T-helper 1 cell (primary cell): ENCODE measurements around the gene DMRTC1.
"Not testable (repeated sequence)": the region's sequence is repeated elsewhere in the genome, so short reads cannot be mapped to it uniquely, and the experiment has no call there.

Experiments used
- DNase-seq, 5 donors: peaks; one replicate each; pipeline ENCODE4 v3.0.0-alpha.2; 2012 to 2020
- total RNA-seq, 4 donors: gene quantifications; one replicate each; lab custom pipeline; 2026; lab: John Stamatoyannopoulos, UW

The DMRTC1 gene, protein sequence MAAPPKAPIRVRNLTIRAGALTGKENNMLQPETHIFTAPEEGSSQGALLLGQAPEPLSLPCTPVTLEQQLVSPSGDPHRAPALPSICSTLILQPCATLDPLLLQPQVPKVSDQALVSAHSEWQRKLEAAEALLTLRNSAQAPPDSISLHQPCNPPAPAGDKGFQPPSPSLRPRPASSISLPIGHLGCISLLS
- 0 reads per million in 4 donors for total RNA-seq

DNA sequence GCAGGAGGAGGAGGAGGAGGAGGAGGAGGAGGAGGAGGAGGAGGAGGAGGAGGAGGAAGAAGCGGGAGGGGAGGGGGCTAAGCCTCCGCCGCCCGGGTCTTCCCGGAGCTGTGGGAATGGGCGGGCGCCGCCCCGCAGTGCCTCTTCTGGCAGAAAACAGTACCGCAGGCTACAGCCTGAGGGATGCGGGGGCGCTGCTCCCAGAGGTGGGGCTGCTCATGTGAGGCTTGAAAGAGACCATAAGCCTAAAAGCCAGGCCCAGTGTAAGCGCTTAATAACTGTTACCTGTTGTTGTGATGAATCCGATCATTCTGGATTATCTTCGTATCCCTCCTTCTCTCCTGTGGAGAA is at the start of gene DMRTC1:
Gene DMRTC1, minus strand, starts transcription at position 19 of the 351 bp plus-strand sequence. CDS start 68,143 bp downstream, outside the sequence.
- DNase-seq = not testable (repeated sequence)

DNA sequence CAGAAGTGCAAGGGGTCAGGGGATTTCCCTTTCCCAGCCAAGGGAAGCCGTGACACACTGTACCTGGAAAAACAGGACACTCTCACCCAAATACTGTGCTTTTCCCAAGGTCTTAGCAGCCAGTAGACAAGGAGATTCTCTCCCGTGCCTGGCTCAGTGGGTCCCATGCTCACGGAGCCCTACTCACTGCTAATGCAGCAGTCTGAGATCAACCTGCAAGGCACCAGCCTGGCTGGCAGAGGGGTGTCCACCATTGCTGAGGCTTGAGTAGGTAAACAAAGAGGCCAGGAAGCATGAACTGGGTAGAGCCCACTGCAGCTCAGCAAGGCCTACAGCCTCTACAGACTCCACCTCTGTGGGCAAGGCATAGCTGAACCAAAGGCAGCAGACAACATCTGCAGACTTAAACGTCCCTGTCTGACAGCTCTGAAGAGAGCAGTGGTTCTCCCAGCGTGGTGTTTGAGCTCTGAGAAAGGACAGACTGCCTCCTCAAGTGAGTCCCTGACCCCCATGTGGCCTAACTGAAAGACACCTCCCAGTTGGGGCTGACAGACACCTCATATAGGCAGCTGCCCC is 37.3 kb upstream of the DMRTC1 start:
- DNase-seq = not testable (repeated sequence)

DNA sequence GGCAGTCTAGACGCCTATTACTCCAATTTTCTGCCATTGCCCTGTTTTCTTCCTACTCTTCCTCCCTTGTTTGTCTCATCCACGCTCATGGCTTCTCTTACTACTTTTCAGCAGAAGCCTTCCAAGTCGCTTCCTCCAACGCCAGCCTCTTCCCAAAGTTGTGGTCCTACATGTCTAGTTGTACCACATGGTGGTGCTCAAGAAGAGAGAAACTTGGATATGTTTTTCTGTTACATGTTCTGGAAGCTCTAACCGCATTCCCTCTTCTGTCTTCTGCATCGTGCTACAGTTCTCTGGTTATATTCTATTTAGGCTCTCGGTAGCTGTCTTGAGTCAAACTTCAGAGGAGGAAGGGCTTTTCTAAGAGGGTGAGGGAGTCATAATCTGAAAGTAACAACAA is 31.2 kb upstream of the DMRTC1 start:
- DNase-seq = not testable (repeated sequence)

DNA sequence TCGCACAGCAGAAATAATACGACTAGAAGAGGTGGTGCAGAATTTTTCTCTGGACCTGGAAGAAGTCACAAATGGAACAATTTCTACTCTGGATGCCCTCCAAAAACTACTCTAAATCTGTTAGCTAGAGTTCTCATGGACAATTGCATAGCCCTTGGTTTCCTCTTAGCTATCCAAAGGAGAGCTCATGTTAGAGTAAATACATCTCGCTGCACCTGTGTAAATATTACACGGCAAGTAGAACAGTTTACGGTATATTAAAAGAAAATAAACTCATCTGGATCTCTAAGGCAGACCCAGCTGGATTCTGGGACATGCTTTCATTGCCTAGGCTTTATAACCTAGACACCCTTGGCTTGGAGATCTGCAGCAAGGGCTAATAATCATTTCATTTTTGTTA is 28.2 kb upstream of the DMRTC1 start:
- DNase-seq = not testable (repeated sequence)

DNA sequence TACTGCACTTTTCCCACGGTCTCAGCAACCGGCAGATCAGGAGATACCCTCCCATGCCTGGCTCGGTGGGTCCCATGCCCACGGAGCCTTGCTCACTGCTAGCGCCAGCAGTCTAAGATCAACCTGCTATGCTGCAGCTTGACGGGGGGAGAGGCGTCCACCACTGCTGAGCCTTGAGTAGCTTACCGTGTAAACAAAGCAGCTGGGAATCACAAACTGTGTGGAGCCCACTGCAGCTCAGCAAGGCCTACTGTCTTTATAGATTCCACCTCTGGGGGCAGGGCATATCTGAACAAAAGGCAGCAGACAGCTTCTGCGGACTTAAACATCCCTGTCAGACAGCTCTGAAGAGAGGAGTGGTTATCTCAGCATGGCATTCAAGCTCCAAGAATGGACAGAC is 16.3 kb upstream of the DMRTC1 start:
- not testable (repeated sequence) for DNase-seq

DNA sequence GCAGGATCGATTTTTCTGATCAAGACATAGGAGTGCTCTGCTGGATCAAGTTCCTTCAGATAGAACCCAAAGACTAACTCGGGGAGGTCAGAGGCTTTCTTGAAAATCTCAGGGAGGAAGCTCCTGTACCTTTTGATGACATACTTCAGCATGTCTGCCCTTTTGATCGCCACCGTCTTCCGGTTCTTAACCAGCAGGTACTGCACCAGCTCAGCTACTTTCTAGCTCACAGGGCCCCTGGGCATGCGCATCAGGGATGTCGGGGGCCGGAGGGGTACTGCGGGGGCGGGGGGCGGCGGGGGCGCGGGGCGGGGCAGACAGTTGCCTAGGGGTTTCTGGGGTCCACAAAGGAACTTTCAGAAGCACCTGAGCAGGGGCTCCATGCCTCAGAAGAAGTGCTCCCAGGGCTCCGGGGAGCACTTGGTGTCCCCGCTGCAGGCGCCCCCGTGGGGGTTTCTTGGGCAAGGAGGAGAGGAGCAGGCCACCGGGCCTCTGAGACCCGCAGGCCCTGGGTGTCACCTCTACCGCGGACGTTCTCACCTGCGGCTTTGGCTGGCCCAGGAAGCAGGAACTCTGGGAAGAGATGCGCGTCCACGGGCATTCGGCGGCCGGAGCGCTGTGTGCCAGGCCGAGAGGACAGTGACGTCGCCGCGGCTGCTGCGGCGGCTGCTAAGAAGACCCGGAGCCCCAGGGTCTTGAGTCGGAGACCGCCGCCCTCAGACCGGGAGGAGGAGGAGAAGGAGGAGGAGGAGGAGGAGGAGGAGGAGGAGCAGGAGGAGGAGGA is 410 bp downstream of the DMRTC1 start:
- not testable (repeated sequence) for DNase-seq

DNA sequence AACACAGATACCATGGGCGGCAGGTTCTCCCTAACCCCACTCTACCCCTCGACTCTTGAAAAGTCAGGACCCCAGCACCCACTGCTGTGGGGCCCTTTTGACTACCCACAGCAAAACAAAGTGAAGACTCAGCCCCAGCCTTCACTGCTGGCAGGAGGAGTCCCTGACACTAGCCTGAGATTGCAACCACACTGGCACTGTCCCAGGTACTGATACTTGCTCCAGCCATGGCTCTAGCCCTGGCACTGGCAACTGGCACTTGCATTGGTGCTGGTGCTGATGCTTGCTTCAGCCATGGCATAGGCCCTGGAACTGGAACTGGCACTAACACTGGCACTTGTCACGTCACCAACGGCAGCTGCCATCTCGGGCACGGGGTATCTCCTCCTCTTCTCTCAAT is 1.4 kb downstream of the DMRTC1 start:
- not testable (repeated sequence) for DNase-seq

DNA sequence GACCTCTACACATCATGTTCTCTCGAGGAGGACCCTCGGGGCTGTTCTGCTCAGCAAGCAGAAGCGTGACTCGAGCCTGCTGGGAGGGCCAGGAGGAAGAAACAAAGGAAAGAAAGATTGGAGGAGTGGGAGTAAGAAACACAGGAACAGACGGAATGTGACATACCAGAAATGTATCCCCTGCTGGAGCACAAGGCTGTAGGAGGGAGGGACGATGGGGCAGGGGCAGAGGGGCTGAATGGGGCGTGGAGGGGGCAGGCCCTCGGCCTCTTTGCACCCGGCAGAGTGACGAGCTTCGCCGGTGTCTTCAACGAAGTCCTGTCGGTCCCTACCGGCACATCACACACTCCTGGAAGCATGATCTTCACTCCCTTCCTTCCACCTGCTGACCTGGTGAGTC is 5.7 kb downstream of the DMRTC1 start, which contains the start of gene FAM236A:
Gene FAM236A, plus strand, starts transcription at position 301 of the 400 bp plus-strand sequence. Its CDS starts 57 bp downstream, at position 358.
- not testable (repeated sequence) for DNase-seq

DNA sequence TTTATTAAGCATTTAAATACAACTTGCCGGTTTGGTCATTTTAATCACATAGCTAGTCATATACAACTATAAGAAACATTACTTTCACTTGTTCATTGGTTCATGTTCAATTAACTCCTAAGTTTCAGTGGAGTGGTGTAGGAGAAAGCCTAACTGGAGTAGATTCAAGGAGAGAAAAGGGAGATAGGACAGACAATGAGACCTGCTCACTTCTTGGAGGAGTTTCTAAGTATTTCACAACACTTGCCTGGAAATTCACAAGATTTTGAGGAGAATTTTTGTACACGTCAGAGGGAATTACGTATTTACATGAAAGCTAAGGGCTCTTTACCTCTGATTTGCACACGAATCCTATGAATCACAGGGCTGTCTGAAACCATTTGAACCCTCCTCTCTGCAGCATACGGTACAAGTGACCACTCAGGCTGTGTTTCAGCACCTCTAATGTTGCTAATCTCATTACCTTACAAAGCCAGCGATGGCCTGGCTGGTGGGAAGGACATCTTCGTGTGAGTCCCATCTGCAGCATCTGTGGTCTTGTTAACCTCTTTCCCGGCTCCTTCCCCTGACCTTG is 6.7 kb downstream of the DMRTC1 start:
- not testable (repeated sequence) for DNase-seq

DNA sequence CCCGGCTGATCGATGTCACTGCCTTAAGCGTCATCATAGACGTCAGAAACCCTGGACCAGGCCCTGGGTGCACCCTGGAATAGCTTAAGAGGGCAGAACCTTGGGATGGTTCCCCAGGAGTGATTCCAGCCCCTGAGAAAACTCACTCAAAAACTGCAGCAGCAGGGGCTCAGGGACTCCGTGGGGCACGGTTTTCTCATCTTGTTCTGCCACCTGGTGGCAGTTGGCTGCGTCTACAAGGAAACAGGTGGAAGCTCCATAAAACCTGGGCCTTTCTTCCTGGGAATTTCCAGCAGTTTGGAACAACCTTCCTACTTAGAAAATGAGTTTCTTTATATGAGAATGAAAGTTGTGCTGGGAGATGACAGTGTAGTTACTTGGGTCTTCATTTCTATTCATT is 7.2 kb downstream of the DMRTC1 start:
- not testable (repeated sequence) for DNase-seq

DNA sequence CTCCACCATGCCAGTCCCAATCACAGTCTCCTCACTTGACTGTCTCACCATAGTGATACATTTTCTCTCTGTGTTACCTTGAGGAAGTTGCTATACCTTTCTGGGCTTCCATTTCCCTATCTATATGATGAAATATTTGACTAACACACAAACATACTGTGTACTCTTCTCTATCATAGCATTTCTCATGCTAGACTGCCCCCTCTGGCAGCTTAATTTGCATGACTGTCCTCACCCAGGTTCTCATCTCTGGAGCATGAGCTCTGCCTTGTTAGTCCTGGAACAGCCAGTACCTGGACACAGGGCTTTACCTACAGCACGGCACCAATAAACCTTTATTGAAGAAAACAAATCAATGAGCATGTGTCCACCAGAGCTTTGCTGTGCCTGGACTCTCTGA is 11.4 kb downstream of the DMRTC1 start:
- not testable (repeated sequence) for DNase-seq

DNA sequence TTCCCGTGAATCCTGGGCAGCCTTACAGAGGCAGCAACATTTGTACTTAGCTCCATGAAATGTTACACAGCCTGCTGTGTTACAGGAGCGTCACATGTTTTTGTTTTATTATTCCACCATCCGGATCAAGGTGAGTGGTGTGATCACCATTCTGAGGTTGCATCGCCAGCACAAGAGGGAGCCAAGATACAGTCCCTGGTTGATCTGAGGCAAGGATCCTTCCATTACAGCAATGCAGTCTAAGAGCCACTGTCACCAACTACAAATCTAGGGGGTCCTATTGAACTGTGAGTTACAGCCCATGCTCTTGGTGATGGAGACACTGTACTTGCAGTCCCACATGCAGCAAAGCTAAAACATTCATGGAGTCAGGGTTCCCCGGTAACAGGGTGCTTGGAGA is 27.5 kb downstream of the DMRTC1 start:
- not testable (repeated sequence) for DNase-seq

DNA sequence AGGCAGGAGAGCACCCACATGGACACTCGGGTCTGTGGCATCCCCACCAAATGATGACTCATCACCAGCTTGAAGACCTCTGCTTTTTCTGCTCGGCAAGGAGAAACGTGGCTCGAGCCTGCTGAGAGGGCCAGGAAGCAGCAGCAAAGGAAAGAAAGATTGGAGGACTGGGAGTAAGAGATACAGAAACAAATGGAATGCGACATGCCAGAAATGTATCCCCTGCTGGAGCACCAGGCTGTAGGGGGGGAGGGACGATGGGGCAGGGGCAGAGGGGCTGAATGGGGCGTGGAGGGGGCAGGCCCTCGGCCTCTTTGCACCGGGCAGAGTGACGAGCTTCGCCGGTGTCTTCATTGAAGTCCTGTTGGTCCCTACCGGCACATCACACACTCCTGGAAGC is 31.3 kb downstream of the DMRTC1 start, which contains the start of gene FAM236C:
Gene FAM236C, plus strand, starts transcription at position 301 of the 400 bp plus-strand sequence. CDS start 100 bp downstream, outside the sequence.
- DNase-seq = not testable (repeated sequence)

DNA sequence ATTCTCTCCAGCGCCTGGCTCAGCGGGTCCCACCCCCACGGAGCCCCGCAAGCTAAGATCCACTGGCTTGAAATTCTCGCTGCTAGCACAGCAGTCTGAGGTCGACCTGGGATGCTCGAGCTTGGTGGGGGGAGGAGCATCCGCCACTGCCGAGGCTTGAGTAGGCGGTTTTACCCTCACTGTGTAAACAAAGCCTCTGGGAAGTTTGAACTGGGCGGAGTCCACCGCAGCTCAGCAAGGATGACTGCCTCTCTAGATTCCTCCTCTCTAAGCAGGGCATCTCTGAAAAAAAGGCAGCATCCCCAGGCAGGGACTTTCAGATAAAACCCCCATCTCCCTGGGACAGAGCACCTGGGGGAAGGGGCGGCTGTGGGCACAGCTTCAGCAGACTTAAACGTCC is 53.9 kb downstream of the DMRTC1 start:
- not testable (repeated sequence) for DNase-seq

DNA sequence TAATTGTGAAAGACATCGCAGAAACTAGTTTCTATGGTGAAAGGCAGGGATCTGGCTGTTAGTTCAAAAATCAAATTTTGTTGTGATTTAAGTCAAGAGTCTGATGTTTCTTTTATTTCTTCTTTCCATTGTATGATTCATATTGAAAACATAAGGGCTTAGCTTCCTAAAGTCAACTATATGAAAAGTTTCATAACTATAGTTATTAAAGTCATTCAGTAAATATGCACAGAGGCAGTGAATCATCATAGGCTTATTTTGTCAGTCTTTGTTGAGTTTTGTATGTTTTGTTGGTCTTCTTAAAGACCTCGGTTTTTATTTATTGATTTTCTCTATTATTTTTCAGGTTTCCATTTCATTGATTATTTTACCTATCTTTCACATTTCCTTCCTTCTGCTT is 60.7 kb downstream of the DMRTC1 start:
- not testable (repeated sequence) for DNase-seq

DNA sequence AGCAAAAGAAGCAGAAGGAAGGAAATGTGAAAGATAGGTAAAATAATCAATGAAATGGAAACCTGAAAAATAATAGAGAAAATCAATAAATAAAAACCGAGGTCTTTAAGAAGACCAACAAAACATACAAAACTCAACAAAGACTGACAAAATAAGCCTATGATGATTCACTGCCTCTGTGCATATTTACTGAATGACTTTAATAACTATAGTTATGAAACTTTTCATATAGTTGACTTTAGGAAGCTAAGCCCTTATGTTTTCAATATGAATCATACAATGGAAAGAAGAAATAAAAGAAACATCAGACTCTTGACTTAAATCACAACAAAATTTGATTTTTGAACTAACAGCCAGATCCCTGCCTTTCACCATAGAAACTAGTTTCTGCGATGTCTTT is 106.1 kb downstream of the DMRTC1 start:
- DNase-seq = not testable (repeated sequence)

DNA sequence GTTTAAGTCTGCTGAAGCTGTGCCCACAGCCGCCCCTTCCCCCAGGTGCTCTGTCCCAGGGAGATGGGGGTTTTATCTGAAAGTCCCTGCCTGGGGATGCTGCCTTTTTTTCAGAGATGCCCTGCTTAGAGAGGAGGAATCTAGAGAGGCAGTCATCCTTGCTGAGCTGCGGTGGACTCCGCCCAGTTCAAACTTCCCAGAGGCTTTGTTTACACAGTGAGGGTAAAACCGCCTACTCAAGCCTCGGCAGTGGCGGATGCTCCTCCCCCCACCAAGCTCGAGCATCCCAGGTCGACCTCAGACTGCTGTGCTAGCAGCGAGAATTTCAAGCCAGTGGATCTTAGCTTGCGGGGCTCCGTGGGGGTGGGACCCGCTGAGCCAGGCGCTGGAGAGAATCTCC is 112.9 kb downstream of the DMRTC1 start:
- DNase-seq = not testable (repeated sequence)
